HL-60/S4 (cell line): Measurements from ENCODE around the gene RPRD2.

Source experiments
- in situ Hi-C: fragments of 300-500 bp; cut with MboI; formaldehyde crosslinking; loops from 2 replicates; pipeline ENCODE4 v1.14.3; 2022; ENCODE audit warnings: low sequenced_read_pairs

Gene RPRD2

GRCh38 chr1:150512846-150513245 lies 148.9 kb downstream of the RPRD2 start:
- in situ Hi-C loops = no loop called here

- in situ Hi-C loops = no loop called here
These were observed 149.4 kb downstream of the RPRD2 start for GRCh38 chr1:150513351-150513791.

- in situ Hi-C loops = no loop called here
These were observed 150.3 kb downstream of the RPRD2 start for GRCh38 chr1:150514260-150514659.

GRCh38 chr1:150514913-150515327 lies 151.0 kb downstream of the RPRD2 start:
- in situ Hi-C loops = no loop called here

GRCh38 chr1:150515328-150516049 lies 151.5 kb downstream of the RPRD2 start, which contains the start of gene FALEC:
TSS of gene FALEC (plus strand) at chr1:150515752.
- in situ Hi-C loops = no loop called here

- in situ Hi-C loops = no loop called here
These were observed 152.2 kb downstream of the RPRD2 start for GRCh38 chr1:150516050-150516591.

- in situ Hi-C loops = no loop called here
These were observed 152.7 kb downstream of the RPRD2 start for GRCh38 chr1:150516616-150517015.

GRCh38 chr1:150521196-150521968 lies 157.4 kb downstream of the RPRD2 start:
- in situ Hi-C loops = no loop called here

GRCh38 chr1:150525348-150525747 lies 161.4 kb downstream of the RPRD2 start:
- in situ Hi-C loops = no loop called here
